Measurements from ENCODE around the gene TRAPPC12.

The TRAPPC12 gene

GRCh38 chr2:3483986-3484960 lies 104.8 kb downstream of the TRAPPC12 start:
- Histone ChIP-seq H3K36me3 (ENCODE audit: low read length) (no peaks in the 10 kb centered on the region), H3K9me3 (ENCODE audit: insufficient read depth, low read length) (no peaks in the 10 kb centered on the region), H3K4me3 (ENCODE audit: insufficient read depth, low read length, poor library complexity, severe bottlenecking) (no peak overlapping the region), H3K27me3 (ENCODE audit: low read length) (no peaks in the 10 kb centered on the region), H3K9me2 (replicated peaks; ENCODE audit: insufficient read depth, low read length) (no peaks in the 10 kb centered on the region), H4K20me1 (ENCODE audit: low read depth, low read length) (no peaks in the 10 kb centered on the region), H2AFZ (ENCODE audit: low read depth, low read length, severe bottlenecking) (no peak overlapping the region), H3F3A (ENCODE audit: insufficient read depth) (peaks cover 6% of the 10 kb centered on the region; the same call in 1 of the 2 replicates), H3K4me2 (ENCODE audit: low read depth, low read length, poor library complexity, severe bottlenecking) (no peak overlapping the region), H3K79me2 (ENCODE audit: insufficient read depth, low read length) (no peaks in the 10 kb centered on the region), H3K9ac (ENCODE audit: low read length) (no peak overlapping the region), H3K27ac (ENCODE audit: low read depth, low read length) (no peak overlapping the region)
- no peak for TF ChIP-seq EZH2phosphoT487 (conservative IDR thresholded peaks at IDR 0.05; ENCODE audit: low read length)
- TF ChIP-seq, protein P1, sequence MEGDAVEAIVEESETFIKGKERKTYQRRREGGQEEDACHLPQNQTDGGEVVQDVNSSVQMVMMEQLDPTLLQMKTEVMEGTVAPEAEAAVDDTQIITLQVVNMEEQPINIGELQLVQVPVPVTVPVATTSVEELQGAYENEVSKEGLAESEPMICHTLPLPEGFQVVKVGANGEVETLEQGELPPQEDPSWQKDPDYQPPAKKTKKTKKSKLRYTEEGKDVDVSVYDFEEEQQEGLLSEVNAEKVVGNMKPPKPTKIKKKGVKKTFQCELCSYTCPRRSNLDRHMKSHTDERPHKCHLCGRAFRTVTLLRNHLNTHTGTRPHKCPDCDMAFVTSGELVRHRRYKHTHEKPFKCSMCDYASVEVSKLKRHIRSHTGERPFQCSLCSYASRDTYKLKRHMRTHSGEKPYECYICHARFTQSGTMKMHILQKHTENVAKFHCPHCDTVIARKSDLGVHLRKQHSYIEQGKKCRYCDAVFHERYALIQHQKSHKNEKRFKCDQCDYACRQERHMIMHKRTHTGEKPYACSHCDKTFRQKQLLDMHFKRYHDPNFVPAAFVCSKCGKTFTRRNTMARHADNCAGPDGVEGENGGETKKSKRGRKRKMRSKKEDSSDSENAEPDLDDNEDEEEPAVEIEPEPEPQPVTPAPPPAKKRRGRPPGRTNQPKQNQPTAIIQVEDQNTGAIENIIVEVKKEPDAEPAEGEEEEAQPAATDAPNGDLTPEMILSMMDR (IDR thresholded peaks at IDR 0.05; ENCODE audit: insufficient read depth, low read length, poor library complexity, severe bottlenecking), result no peak

DNA sequence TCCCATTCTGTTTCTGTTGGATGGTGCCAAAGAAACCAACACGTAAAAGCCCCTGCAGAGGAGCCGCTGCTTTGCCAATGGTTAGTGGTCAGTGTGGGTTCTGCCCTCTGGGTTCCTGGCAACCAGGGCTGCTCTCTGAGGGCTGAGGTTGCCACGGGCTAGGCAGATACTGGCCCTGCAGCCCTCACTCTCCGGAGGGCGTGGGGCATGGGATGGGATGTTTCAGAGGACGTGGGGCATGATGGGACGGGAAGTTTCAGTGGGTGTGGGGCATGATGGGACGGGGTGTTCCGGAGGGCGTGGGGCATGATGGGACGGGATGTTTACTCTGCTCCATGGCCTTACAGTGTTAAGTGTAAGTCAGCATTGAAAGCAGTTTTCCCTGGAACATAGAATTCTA lies 105.7 kb downstream of the TRAPPC12 start:
- Histone ChIP-seq H3F3A (ENCODE audit: insufficient read depth) (peaks cover 3% of the 10 kb centered on the region; the same call in 1 of the 2 replicates), H4K20me1 (ENCODE audit: low read depth, low read length) (no peaks in the 10 kb centered on the region), H3K27ac (ENCODE audit: low read depth, low read length) (no peak overlapping the region), H3K9ac (ENCODE audit: low read length) (no peak overlapping the region), H3K36me3 (ENCODE audit: low read length) (no peaks in the 10 kb centered on the region), H3K9me3 (ENCODE audit: insufficient read depth, low read length) (no peaks in the 10 kb centered on the region), H3K27me3 (ENCODE audit: low read length) (no peaks in the 10 kb centered on the region), H2AFZ (ENCODE audit: low read depth, low read length, severe bottlenecking) (no peak overlapping the region), H3K4me2 (ENCODE audit: low read depth, low read length, poor library complexity, severe bottlenecking) (no peak overlapping the region), H3K4me3 (ENCODE audit: insufficient read depth, low read length, poor library complexity, severe bottlenecking) (no peak overlapping the region), H3K9me2 (replicated peaks; ENCODE audit: insufficient read depth, low read length) (no peaks in the 10 kb centered on the region), H3K79me2 (ENCODE audit: insufficient read depth, low read length) (no peaks in the 10 kb centered on the region)
- TF ChIP-seq, protein P1 (IDR thresholded peaks at IDR 0.05; ENCODE audit: insufficient read depth, low read length, poor library complexity, severe bottlenecking), result no peak
- no peak for TF ChIP-seq EZH2phosphoT487 (conservative IDR thresholded peaks at IDR 0.05; ENCODE audit: low read length)

DNA sequence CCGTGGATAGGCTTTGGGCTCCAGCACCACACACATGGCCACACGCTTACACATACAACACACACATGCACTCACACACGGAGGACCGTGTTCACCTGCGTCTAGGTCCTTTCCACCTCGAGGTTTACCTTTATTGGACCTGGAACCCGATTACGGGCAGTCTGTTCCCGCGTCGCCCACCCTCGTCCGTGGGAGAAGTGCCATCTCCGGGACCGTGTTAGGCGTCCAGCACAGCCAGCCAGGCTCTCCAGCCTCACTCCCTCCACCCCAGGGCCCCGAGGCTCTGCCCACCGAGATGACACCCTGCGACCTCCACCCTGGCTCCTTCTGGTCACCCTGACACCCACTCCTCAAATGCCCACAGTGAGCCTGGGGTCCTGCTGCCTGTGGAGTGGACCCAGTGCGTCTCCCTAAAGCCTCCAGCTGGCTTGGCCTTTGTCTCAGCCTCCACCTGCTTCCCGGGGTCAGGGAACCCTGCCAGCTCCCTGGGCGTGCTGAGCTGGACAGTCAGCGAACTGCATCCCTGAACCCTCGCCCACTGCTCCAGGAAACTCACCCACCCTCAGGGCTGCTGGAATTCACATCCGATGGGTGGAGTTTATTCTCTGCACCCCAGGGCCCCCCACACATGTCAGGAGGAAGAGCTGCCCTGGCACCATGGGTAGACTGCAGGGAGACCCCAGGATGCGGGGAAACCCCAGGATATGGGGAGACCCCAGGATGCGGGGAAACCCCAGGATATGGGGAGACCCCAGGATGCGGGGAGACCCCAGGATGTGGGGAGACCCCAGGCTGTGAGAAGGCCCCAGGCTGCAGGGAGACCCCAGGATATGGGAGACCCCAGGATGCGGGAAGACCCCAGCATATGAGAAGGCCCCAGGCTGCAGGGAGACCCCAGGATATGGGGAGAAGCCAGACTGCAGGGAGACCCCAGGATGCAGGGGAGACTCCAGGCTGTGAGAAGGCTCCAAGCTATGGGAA lies 106.8 kb downstream of the TRAPPC12 start:
- Histone ChIP-seq H3K9me2 (replicated peaks; ENCODE audit: insufficient read depth, low read length) (no peaks in the 10 kb centered on the region), H3K79me2 (ENCODE audit: insufficient read depth, low read length) (no peaks in the 10 kb centered on the region), H2AFZ (ENCODE audit: low read depth, low read length, severe bottlenecking) (no peak overlapping the region), H3K27me3 (ENCODE audit: low read length) (no peaks in the 10 kb centered on the region), H3K27ac (ENCODE audit: low read depth, low read length) (no peak overlapping the region), H3K36me3 (ENCODE audit: low read length) (no peaks in the 10 kb centered on the region), H3K9ac (ENCODE audit: low read length) (no peak overlapping the region), H3K4me3 (ENCODE audit: insufficient read depth, low read length, poor library complexity, severe bottlenecking) (no peak overlapping the region), H3K4me2 (ENCODE audit: low read depth, low read length, poor library complexity, severe bottlenecking) (no peak overlapping the region), H3F3A (ENCODE audit: insufficient read depth) (no peaks in the 10 kb centered on the region), H4K20me1 (ENCODE audit: low read depth, low read length) (no peaks in the 10 kb centered on the region), H3K9me3 (ENCODE audit: insufficient read depth, low read length) (no peaks in the 10 kb centered on the region)
- no peak for TF ChIP-seq EZH2phosphoT487 (conservative IDR thresholded peaks at IDR 0.05; ENCODE audit: low read length)
- TF ChIP-seq, protein P1 (IDR thresholded peaks at IDR 0.05; ENCODE audit: insufficient read depth, low read length, poor library complexity, severe bottlenecking), result no peak

All from SU-DHL-6 (cell line).